CD4-positive, alpha-beta T cell treated with Interleukin-2 at 100 ng/mL for 4 hours (primary cell): ENCODE results near the gene CDH1.
"Not testable (repeated sequence)": the region's sequence is repeated elsewhere in the genome, so short reads cannot be mapped to it uniquely, and the experiment has no call there.

Source experiments
- DNase-seq: peaks from one replicate; pipeline ENCODE4 v3.0.0-alpha.2; 2020; ENCODE audit warnings: low spot score

CDH1 gene

GRCh38 chr16:68762996-68763756 lies 26.1 kb downstream of the CDH1 start:
- DNase-seq: no peak

- peak; percentile 27 for DNase-seq
These were observed 27.8 kb downstream of the CDH1 start for GRCh38 chr16:68764862-68765261.

- no peak for DNase-seq
These were observed 30.5 kb downstream of the CDH1 start for GRCh38 chr16:68767581-68767980.

GRCh38 chr16:68768175-68768574 lies 31.1 kb downstream of the CDH1 start:
- no peak for DNase-seq

GRCh38 chr16:68768771-68769170 lies 31.7 kb downstream of the CDH1 start:
- DNase-seq: no peak

GRCh38 chr16:68770671-68771070 lies 33.6 kb downstream of the CDH1 start:
- DNase-seq: no peak

GRCh38 chr16:68772030-68772681 lies 35.1 kb downstream of the CDH1 start:
- no peak for DNase-seq

- DNase-seq: no peak
These were observed 35.8 kb downstream of the CDH1 start for GRCh38 chr16:68772871-68773270.

- no peak for DNase-seq
These were observed 38.0 kb downstream of the CDH1 start for GRCh38 chr16:68774982-68775634.

- peak; percentile 13 for DNase-seq
These were observed 39.9 kb downstream of the CDH1 start for GRCh38 chr16:68776821-68777485.

- DNase-seq: no peak
These were observed 41.6 kb downstream of the CDH1 start for GRCh38 chr16:68778551-68779231.

GRCh38 chr16:68779891-68780290 lies 42.8 kb downstream of the CDH1 start:
- no peak for DNase-seq

GRCh38 chr16:68781784-68782183 lies 44.7 kb downstream of the CDH1 start:
- no peak for DNase-seq

GRCh38 chr16:68782198-68783174 lies 45.4 kb downstream of the CDH1 start:
- DNase-seq: no peak

- DNase-seq: no peak
These were observed 47.1 kb downstream of the CDH1 start for GRCh38 chr16:68784226-68784625.

GRCh38 chr16:68784721-68785120 lies 47.6 kb downstream of the CDH1 start:
- no peak for DNase-seq

- no peak for DNase-seq
These were observed 48.6 kb downstream of the CDH1 start for GRCh38 chr16:68785715-68786114.

- DNase-seq: no peak
These were observed 49.8 kb downstream of the CDH1 start for GRCh38 chr16:68786685-68787418.

GRCh38 chr16:68787419-68787807 lies 50.3 kb downstream of the CDH1 start:
- not testable (repeated sequence) for DNase-seq

GRCh38 chr16:68790130-68790761 lies 53.2 kb downstream of the CDH1 start:
- no peak for DNase-seq
